AG08396 (cell line): ENCODE results near the gene PARP3.
"Not testable (repeated sequence)": the region's sequence is repeated elsewhere in the genome, so short reads cannot be mapped to it uniquely, and the experiment has no call there.

Experiments
- DNase-seq: peaks from one replicate; pipeline ENCODE4 v3.0.0; 2012; ENCODE audit warnings: low spot score, mixed read lengths

Gene PARP3

GRCh38 chr3:51986010-51986947 lies 44.1 kb downstream of the PARP3 start:
- no peak for DNase-seq

- no peak for DNase-seq
These were observed 45.4 kb downstream of the PARP3 start for GRCh38 chr3:51987568-51987967.

- DNase-seq = no peak
These were observed 46.4 kb downstream of the PARP3 start for GRCh38 chr3:51988286-51989146.

GRCh38 chr3:51990501-51990971 lies 48.4 kb downstream of the PARP3 start:
- DNase-seq = not testable (repeated sequence)

GRCh38 chr3:51992017-51992682 lies 50.0 kb downstream of the PARP3 start:
- DNase-seq = no peak

- DNase-seq = not testable (repeated sequence)
These were observed 51.5 kb downstream of the PARP3 start for GRCh38 chr3:51993657-51994056.

- DNase-seq = no peak
These were observed 52.4 kb downstream of the PARP3 start for GRCh38 chr3:51994530-51994929.

GRCh38 chr3:51995346-51996163 lies 53.4 kb downstream of the PARP3 start, which contains the start of gene RPL29:
TSS of gene RPL29 (minus strand) at chr3:51995895. CDS start at chr3:51995461, 434 bp downstream.
- peak; percentile 95 for DNase-seq

GRCh38 chr3:51997172-51997571 lies 55.0 kb downstream of the PARP3 start:
- DNase-seq = no peak

- no peak for DNase-seq
These were observed 55.9 kb downstream of the PARP3 start for GRCh38 chr3:51997935-51998596.
